Hematopoietic multipotent progenitor cell treated with erythropoietin and hydrocortisone succinate and interleukin-3 and kit ligand, for 6 days (in vitro differentiated cells): ENCODE data around the gene KRT74.

ENCODE experiments used
- DNase-seq: peaks from one replicate; pipeline ENCODE4 v3.0.0-alpha.2; 2015

Gene KRT74

GRCh38 chr12:52573743-52574142, at the start of gene KRT74:
TSS of gene KRT74 (minus strand) at chr12:52573843. CDS start at chr12:52573777, 66 bp downstream.
- no peak for DNase-seq

GRCh38 chr12:52622349-52622748, 48.7 kb upstream of the KRT74 start:
- DNase-seq, result no peak

- no peak for DNase-seq
These were observed 45.2 kb upstream of the KRT74 start for GRCh38 chr12:52618866-52619265.

DNA sequence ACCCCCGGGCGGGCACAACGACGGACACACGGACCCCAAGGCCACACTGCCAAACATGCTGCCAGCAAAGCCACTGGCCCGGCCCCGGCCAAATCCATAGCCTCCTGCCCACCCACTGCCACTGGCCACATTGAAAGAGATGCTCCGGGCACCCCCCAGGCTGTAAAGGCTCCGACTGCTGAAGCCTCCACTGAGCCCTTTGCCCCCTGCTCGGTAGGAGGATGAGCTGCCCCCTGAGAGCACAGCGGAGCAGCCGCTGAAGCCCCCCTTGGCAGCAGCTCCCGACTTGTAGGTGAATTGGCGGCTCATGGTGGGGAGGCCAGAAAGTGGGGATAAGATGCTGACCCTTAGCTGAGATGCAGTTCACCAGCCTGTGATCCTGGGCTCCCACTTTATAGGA, 44.6 kb upstream of the KRT74 start, which contains the start of gene KRT73:
TSS of gene KRT73 (minus strand) at position 344 of the 400 bp plus-strand sequence. CDS start at position 309, 35 bp downstream.
- DNase-seq, result no peak

DNA sequence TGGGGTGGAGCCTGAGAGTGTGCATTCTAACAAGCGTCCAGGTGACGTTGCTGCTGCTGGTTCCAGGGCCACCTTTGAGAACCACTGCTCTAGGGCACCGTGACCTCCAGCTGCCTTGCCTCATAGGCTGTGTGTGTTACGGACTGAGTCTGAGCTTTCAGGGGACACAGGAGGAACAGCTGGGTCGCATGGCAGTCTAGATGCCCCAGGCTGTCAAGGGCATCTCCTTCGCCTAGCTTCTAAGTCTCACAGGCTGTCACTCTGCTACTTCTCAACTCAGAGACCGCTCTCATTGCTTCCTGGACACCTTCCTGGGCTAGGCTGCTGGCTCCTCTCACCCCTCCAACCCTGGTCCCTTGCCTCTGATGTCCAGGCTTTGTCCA, 43.8 kb upstream of the KRT74 start:
- DNase-seq, result no peak

DNA sequence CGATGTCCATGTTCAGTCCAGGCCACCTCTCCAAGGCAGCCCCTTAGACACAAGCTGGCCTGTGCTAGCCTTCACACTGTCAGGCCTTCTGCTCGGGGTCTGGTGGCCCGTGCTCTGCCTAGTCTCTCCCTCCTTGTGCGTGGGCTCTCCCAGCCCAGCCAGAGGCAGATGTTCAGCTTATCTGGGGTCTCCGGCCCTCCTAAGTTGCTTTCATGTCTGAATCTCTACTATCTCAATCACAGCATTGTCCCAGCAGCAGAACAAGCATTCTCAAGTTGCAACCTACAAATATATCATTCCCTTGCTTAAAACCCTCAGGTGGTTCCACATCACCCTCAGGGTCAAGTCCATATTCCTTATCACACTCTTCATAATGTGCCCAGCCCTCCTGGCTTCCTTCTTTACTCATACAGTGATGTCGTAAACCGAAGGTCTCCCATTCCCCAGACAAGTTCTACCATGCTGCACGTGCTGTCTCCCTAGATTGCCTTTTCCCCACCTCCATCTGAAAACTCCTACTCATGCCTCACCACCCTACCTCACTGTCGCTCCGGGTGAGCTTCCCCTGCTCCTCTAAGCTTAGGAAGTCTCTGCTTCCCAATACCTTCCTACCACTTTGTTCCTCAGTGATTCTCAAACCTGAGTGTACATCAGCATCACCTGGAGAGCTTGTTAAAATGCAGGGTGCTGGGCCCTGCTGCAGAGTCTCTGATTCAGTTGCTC, 43.2 kb upstream of the KRT74 start:
- DNase-seq, result no peak

- DNase-seq, result no peak
These were observed 42.3 kb upstream of the KRT74 start for GRCh38 chr12:52615912-52616311.

- DNase-seq, result peak; percentile 41
These were observed 41.7 kb upstream of the KRT74 start for GRCh38 chr12:52615208-52615868.

DNA sequence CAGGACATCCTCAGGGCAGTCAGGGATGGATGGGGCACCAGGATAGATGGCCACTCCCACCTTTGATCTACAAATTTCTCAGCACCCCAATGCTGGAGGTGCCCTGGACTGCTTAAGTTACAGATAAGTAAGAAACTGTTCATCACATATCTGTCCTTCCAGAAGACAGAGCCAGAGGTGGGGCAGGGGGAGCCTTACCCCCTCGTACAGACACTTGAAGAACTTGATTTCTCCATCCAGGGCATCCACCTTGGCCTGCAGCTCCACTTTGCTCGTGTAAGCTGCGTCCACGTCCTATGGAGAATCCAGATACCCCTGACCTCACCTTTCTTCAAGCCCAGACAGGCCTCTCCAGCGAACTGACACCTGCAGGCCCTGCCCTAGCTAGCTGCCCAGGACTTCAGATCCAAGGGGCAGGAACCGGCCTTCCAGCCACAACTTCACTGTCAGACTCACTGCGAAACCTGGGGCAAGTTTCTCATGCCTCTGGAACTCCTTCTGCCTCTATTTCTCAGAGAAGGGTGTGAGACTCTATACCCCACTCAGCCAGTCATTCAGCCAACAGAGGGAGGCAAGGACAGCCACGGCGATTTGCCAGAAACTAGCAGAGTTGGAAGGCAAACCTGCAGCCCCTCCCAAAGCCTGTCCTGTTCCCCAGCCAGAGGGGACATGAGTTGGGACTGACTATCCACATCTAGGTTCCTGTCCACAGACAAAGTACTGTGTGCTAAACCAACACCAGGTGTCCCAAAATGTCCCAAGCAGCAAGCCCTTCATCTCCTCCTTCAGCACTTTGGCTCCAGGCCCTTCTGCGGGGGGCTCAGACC, 41.0 kb upstream of the KRT74 start:
- DNase-seq, result no peak

GRCh38 chr12:52613384-52614030, 39.9 kb upstream of the KRT74 start:
- no peak for DNase-seq

- DNase-seq, result peak; percentile 33
These were observed 39.1 kb upstream of the KRT74 start for GRCh38 chr12:52612431-52613383.

DNA sequence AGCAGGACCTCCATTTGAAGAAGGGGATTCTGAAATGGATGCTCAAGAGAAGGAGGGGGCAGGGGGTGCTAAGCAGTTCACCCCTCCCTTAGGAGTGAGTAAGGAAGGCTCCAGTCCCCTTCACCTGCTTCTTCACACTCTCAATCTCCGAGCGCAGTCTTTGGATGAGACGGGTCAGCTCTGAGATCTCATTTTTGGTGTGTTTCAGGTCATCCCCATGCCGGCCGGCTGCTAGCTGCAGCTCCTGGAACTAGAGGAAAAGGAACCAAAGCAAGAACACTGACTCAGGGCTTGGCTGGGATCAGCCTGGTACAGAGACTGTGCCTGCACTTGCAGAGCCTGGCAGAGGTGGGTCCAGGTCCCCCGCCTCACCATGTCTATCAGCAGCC, 37.4 kb upstream of the KRT74 start:
- DNase-seq, result no peak

GRCh38 chr12:52608826-52609630, 35.4 kb upstream of the KRT74 start:
- no peak for DNase-seq

DNA sequence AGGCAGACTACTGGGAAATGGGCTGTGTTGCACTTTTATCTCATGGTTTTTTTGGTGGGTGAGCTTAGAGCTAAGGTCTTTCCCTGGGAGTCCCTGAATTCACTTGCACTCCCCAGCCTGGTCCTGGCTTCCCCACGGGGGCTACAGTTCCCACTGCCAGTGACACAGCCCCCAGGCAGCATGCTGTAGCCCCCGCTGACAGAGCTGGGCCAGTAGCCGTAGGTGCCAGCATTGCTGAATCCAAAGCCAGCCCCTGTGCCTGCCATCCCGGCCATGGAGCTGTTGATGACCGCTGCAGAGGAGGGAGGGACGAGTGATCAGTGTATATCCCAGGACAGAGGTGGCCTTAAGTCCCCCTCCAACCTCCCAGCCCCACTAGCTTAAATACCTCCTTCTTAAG, 34.5 kb upstream of the KRT74 start:
- DNase-seq, result no peak

DNA sequence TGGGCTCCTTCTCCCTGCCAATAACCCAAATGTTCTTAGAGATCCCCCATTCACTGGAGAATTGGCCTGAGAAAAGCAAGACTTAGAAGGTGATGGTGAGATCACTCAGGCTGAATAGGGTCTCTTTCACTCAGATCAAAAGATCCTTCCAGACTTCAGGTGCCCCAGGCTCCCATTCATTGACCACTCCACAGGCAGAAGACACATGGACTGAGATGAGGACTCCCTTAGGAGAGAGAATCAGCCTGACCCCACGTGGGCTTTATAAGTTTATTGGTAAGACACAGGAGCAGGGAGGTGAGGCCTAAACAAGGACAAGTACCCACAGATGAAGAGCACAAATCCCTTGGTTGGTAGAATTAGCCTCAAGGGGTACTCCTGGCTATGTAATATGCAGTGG, 33.7 kb upstream of the KRT74 start:
- no peak for DNase-seq

GRCh38 chr12:52606581-52607218, 33.1 kb upstream of the KRT74 start:
- DNase-seq, result no peak

DNA sequence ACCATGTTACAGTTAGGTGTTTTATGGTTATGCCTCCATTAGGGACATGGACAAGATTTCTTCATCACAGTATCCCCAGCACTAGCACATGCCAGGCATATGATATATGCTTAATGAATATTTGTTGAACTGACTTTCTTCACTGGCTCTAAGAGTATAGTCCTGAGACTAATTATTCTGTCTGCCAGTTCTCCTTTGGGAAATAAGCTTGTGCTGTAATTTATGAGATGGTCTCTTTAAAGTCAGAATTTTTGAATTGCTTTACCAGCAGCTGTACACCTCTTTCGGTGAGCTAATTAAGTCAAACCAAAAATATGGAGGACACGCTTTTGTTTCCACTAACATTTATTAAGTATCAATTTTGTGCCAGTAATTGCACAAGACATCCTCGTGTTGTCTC, 32.5 kb upstream of the KRT74 start:
- DNase-seq, result no peak

GRCh38 chr12:52605542-52605941, 31.9 kb upstream of the KRT74 start:
- no peak for DNase-seq

DNA sequence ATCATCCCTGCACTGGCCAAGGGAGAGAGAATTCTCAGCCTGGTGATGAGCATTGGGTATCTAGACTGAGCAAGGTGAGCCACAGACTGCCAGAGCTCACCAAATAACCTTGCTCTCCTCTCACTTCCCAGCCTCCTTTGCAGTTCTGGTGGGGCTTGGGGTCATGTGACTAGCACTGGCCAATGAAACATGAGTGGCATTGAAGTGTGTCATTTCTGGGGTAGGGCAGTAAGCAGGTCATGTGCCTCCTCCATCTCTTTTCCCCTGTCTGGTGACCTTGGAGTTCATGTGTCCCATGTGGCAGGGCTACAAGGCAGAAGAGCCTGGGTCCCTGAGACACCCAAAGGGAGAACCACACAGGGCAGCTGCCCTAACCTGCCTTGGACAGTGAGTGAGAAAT, 31.2 kb upstream of the KRT74 start:
- no peak for DNase-seq

DNA sequence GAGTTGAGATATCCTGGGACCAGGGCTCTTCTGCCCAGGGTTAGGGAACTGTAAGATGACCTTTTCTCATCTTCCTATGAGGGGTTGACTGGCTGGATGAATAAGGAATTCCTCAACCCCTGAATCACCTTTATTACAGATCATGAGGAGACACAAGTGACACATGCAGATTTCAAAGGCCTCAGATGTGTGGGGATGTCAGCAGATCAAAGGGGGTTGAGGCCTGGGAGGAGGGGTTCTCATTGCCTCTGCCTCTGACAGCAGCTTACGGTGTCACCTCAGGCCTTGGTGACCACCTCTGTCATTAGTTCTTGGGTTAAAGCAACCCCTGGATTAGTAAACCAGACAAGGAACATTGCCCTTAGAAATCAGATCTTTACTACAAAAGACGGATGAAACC, 29.7 kb upstream of the KRT74 start:
- DNase-seq, result no peak

DNA sequence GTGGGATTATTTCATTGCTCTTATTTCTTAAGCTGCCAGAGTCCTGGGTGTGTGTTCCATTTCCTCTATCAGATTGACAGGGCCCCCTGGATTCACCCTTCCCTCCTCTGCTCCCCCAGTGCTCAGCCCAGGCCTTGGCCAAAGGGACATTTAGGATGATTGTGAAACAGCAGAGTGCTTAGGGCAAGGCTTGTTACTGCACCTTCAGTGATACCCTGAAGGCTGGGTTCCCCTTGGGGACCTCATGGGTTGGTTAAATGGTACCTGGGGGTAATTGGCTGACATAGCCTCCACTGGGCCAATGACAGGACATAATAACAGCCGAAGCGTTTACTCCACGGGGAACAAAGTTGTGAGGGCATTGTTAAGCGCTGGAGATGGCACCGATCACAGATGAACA, 28.9 kb upstream of the KRT74 start:
- DNase-seq, result no peak
